ENCODE results near the gene MRPS16. TPM values are rescaled to one million over a fixed set of nuclear protein-coding genes. Genes with fewer than 3 reads are reported as not detected.

Gene MRPS16
- total RNA-seq, 3 donors from 2014 or later: 76.7 to 108 (median 88.9) TPM

DNA sequence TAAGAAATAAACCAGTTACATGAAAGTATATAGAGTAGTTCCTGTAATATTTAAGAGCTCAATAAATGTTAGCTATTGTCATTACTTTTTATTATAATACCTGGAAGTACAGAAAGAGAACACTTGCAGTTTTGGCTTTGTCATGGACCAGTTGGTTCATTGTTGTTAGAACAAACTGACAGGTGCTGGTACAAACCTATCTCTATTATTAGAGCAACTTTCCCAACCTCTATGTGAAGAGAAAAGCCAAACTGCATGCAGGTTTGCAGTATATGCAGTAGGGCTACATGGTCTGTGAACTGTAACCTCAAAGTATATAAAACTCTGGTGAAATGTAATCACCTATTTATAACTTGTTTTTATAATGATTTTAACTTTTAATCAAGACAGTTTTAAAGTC, 25.8 kb downstream of the MRPS16 start:
- Histone ChIP-seq H3K36me3 (ENCODE audit: low read depth) (no peaks in the 10 kb centered on the region), H3K9me3 (no peaks in the 10 kb centered on the region), H3K4me1 (ENCODE audit: low read depth) (no peaks in the 10 kb centered on the region), H3K4me3 (no peak overlapping the region)
- DNase-seq: no peak
- no peak for ATAC-seq
- TF ChIP-seq, protein P1, sequence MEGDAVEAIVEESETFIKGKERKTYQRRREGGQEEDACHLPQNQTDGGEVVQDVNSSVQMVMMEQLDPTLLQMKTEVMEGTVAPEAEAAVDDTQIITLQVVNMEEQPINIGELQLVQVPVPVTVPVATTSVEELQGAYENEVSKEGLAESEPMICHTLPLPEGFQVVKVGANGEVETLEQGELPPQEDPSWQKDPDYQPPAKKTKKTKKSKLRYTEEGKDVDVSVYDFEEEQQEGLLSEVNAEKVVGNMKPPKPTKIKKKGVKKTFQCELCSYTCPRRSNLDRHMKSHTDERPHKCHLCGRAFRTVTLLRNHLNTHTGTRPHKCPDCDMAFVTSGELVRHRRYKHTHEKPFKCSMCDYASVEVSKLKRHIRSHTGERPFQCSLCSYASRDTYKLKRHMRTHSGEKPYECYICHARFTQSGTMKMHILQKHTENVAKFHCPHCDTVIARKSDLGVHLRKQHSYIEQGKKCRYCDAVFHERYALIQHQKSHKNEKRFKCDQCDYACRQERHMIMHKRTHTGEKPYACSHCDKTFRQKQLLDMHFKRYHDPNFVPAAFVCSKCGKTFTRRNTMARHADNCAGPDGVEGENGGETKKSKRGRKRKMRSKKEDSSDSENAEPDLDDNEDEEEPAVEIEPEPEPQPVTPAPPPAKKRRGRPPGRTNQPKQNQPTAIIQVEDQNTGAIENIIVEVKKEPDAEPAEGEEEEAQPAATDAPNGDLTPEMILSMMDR (IDR thresholded peaks at IDR 0.05): no peak
- intact Hi-C loops (cut with DNase I, micrococcal nuclease): no loop called here

DNA sequence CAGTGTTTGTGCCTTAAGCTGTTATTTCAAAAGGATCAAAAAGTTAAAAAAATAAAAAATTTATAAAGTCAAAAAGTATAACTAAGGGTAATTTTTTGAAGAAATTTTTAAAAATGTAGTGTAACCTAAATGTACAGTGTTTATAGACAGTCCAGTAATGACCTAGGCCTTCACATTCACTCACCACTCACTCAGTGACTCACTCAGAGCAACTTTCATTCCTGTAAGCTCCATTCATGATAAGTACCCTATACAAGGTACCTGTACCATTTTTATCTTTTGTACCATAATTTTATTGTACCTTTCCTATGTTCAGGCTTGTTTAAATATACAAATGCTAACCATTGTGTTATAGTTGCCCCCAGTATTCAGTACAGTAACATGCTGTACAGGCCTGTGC, 26.9 kb downstream of the MRPS16 start:
- intact Hi-C loops (cut with DNase I, micrococcal nuclease): no loop called here
- ATAC-seq: no peak

DNA sequence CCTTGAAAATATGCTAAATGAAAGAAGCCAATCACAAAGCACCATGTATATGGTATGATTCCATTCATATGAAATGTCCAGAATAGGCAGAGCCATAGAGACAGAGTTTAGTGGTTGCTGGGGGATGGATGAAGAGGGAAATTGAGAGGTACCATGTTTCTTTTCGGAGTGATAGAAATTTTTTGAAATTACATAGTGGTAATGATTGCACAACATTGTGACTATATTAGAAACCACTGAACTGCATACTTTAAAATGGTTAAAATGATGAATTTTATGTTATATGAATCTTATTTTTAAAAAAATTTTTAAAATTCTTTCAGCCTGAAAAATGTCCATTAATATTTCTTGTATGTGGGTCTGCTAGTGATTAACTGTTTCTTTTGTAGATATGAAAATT, 31.5 kb downstream of the MRPS16 start:
- Histone ChIP-seq H3K36me3 (ENCODE audit: low read depth) (no peaks in the 10 kb centered on the region), H3K4me1 (ENCODE audit: low read depth) (no peaks in the 10 kb centered on the region), H3K4me3 (no peak overlapping the region), H3K9me3 (no peaks in the 10 kb centered on the region)
- DNase-seq: no peak
- intact Hi-C loops (cut with DNase I, micrococcal nuclease): no loop called here
- no peak for ATAC-seq
- TF ChIP-seq, protein P1 (IDR thresholded peaks at IDR 0.05): no peak

More for the DNA sequence above, 26.9 kb downstream of the MRPS16 start:
- no peak overlapping the region for H3K4me3 ChIP-seq
- no peaks in the 10 kb centered on the region for H3K4me1 ChIP-seq (ENCODE audit: low read depth)
- no peaks in the 10 kb centered on the region for H3K9me3 ChIP-seq
- DNase-seq: no peak
- no peaks in the 10 kb centered on the region for H3K36me3 ChIP-seq (ENCODE audit: low read depth)
- TF ChIP-seq, protein P1 (IDR thresholded peaks at IDR 0.05): no peak

DNA sequence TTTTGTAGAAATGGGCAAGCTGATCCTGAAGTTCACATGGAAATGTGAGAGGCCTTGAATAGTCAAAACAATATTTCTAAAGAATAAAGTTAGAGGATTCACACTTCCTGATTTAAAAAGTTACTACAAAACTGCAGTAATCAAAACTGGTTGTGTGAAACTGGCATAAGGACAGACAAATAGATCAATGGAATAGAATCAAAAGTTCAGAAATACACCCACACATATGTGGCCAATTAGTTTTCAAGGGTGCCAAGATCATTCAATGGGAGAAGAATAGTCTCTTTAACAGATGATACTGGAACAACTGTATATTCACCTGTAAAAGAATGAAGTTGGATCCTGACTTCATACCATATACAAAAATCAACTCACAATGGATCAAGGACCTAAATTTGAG, 33.1 kb downstream of the MRPS16 start:
- H3K4me3 ChIP-seq: no peak overlapping the region
- ATAC-seq (no peak), DNase-seq (no peak)
- no peaks in the 10 kb centered on the region for H3K9me3 ChIP-seq
- intact Hi-C loops (cut with DNase I, micrococcal nuclease): no loop called here
- H3K36me3 ChIP-seq (ENCODE audit: low read depth): no peaks in the 10 kb centered on the region
- TF ChIP-seq, protein P1 (IDR thresholded peaks at IDR 0.05): no peak
- no peaks in the 10 kb centered on the region for H3K4me1 ChIP-seq (ENCODE audit: low read depth)

DNA sequence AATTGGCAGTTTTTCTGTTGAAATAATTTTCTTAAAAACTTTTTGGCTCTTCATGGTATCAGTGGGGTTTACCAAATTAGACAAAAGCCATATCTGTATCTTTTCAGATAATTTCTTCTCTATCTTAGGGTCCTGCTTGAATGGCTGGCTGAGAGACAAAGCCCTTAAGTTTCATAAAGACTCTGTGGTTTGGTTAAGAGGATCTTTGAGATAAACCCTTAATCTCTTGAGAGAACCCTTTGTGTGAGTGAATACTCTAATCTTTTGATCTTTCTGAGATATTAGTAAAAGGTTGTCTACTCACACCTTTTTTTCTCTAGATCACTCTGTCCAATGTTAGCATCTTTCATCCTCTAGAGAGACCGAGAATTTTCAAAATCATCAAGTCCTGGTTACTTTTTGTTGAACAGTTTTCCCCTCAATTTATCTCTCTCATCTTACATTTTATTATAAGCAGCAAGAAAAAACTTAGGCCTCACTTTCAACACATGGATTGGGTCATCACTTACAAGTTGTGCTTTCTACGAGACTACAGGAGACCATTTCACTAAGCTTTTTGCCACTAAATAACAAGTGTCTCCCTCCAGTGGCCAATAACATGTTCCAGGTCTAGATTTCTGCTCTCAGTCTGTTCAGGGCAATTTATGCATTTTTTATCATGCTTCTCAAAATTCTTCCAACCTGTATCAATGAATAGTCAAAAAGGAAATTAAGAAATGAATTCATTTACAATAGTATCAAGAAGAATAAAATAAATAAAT, 33.8 kb downstream of the MRPS16 start:
- Histone ChIP-seq H3K4me3 (no peak overlapping the region), H3K9me3 (no peaks in the 10 kb centered on the region), H3K36me3 (ENCODE audit: low read depth) (no peaks in the 10 kb centered on the region), H3K4me1 (ENCODE audit: low read depth) (no peaks in the 10 kb centered on the region)
- ATAC-seq (no peak), DNase-seq (no peak)
- intact Hi-C loops (cut with DNase I, micrococcal nuclease): no loop called here
- TF ChIP-seq, protein P1 (IDR thresholded peaks at IDR 0.05): no peak

Data from mucosa of descending colon (tissue), 3 donors.